ENCODE measurements around the gene COX7A1. TPM values are rescaled to one million over a fixed set of nuclear protein-coding genes. Genes with fewer than 3 reads are reported as not detected.

Gene COX7A1
- total RNA-seq, 1 donor from 2014 or later: 1.6 TPM

GRCh38 chr19:36116344-36116637 is 36.0 kb downstream of the COX7A1 start:
- FAIRE-seq (no peak), DNase-seq (ENCODE audit: low read depth) (no peak)
- TF ChIP-seq, protein P1, sequence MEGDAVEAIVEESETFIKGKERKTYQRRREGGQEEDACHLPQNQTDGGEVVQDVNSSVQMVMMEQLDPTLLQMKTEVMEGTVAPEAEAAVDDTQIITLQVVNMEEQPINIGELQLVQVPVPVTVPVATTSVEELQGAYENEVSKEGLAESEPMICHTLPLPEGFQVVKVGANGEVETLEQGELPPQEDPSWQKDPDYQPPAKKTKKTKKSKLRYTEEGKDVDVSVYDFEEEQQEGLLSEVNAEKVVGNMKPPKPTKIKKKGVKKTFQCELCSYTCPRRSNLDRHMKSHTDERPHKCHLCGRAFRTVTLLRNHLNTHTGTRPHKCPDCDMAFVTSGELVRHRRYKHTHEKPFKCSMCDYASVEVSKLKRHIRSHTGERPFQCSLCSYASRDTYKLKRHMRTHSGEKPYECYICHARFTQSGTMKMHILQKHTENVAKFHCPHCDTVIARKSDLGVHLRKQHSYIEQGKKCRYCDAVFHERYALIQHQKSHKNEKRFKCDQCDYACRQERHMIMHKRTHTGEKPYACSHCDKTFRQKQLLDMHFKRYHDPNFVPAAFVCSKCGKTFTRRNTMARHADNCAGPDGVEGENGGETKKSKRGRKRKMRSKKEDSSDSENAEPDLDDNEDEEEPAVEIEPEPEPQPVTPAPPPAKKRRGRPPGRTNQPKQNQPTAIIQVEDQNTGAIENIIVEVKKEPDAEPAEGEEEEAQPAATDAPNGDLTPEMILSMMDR (IDR thresholded peaks at IDR 0.05; ENCODE audit: insufficient read depth, low read length, severe bottlenecking): no peak
- peak overlapping the region; percentile 98 for H3K4me3 ChIP-seq (ENCODE audit: low read depth, low read length)
- no peaks in the 10 kb centered on the region for H3K27me3 ChIP-seq (ENCODE audit: control insufficient read depth, insufficient read depth, low read length)
- peaks cover 20% of the 10 kb centered on the region for H3K36me3 ChIP-seq (ENCODE audit: control insufficient read depth, insufficient read depth, low read length)

GRCh38 chr19:36115453-36116343 is 36.5 kb downstream of the COX7A1 start, which contains the start of gene TBCB:
TBCB (plus strand) TSS chr19:36115468; CDS start chr19:36115561, 93 bp downstream.
- TF ChIP-seq, protein P1 (IDR thresholded peaks at IDR 0.05; ENCODE audit: insufficient read depth, low read length, severe bottlenecking): no peak
- DNase-seq (ENCODE audit: low read depth): no peak
- Histone ChIP-seq H3K27me3 (ENCODE audit: control insufficient read depth, insufficient read depth, low read length) (no peaks in the 10 kb centered on the region), H3K4me3 (ENCODE audit: low read depth, low read length) (peak within 1 kb of the TSS; percentile 98), H3K36me3 (ENCODE audit: control insufficient read depth, insufficient read depth, low read length) (peaks cover 20% of the 10 kb centered on the region)
- FAIRE-seq: no peak

- no peaks in the 10 kb centered on the region for H3K27me3 ChIP-seq (ENCODE audit: control insufficient read depth, insufficient read depth, low read length)
- H3K36me3 ChIP-seq (ENCODE audit: control insufficient read depth, insufficient read depth, low read length): peaks cover 19% of the 10 kb centered on the region
- peak within 1 kb of the TSS; percentile 98 for H3K4me3 ChIP-seq (ENCODE audit: low read depth, low read length)
- DNase-seq (ENCODE audit: low read depth): peak; percentile 98
- TF ChIP-seq, protein P1 (IDR thresholded peaks at IDR 0.05; ENCODE audit: insufficient read depth, low read length, severe bottlenecking): no peak
- FAIRE-seq: no peak
These were observed 37.4 kb downstream of the COX7A1 start, which contains the start of gene POLR2I for GRCh38 chr19:36114721-36115452. POLR2I (minus strand) TSS chr19:36114875; CDS start chr19:36114856, 19 bp downstream.

DNA sequence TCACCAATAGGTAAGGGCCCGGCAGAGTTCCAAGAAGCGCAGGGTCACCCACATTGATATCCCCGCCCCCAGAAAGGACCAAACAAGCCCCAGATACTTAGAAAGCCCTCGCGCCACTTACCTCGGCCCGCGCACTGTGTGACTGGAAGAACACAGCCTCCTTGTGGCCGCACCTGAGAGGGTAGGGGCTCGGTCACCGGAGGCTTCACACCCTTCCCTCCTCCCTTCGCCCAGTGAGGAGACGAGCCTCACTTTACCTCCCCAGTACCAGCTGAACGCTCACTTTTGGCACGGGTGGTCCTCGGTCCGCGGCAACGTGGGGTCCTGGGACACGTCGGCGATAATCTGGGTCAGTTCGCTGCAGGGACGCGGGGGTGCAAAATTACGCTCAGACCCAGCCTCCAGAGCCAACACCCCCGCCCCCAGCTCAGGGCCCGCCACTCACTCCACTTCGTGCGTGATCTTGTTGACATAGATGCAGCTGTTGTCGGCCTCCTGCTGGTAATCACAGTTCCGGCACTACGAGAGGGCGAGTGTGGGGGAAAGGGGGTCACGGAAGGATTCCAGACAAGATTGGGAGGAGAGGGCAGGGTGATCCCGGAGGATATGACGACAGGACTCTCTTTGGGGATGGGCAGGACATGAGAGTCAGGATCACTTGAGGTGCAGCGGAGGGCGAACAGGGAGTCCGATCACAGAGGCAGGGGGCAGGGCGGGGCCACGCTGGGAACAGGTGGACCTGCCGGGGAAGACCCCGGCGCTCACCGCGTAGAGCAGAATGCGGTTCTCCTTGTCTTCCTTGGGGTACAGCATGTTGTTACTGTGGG is 38.1 kb downstream of the COX7A1 start:
- peak overlapping the region; percentile 98 for H3K4me3 ChIP-seq (ENCODE audit: low read depth, low read length)
- no peaks in the 10 kb centered on the region for H3K27me3 ChIP-seq (ENCODE audit: control insufficient read depth, insufficient read depth, low read length)
- FAIRE-seq (no peak), DNase-seq (ENCODE audit: low read depth) (peak; percentile 22)
- TF ChIP-seq, protein P1 (IDR thresholded peaks at IDR 0.05; ENCODE audit: insufficient read depth, low read length, severe bottlenecking): peak; percentile 39
- peaks cover 16% of the 10 kb centered on the region for H3K36me3 ChIP-seq (ENCODE audit: control insufficient read depth, insufficient read depth, low read length)

GRCh38 chr19:36113425-36113824 is 38.8 kb downstream of the COX7A1 start:
- Histone ChIP-seq H3K4me3 (ENCODE audit: low read depth, low read length) (peak overlapping the region; percentile 98), H3K36me3 (ENCODE audit: control insufficient read depth, insufficient read depth, low read length) (peaks cover 12% of the 10 kb centered on the region), H3K27me3 (ENCODE audit: control insufficient read depth, insufficient read depth, low read length) (no peaks in the 10 kb centered on the region)
- TF ChIP-seq, protein P1 (IDR thresholded peaks at IDR 0.05; ENCODE audit: insufficient read depth, low read length, severe bottlenecking): no peak
- FAIRE-seq (no peak), DNase-seq (ENCODE audit: low read depth) (no peak)
